GM19240 (cell line): ENCODE data around the gene SLC1A3.
"Not testable (repeated sequence)": the region's sequence is repeated elsewhere in the genome, so short reads cannot be mapped to it uniquely, and the experiment has no call there.

Experiments
- DNase-seq: peaks from one replicate; pipeline ENCODE4 v3.0.0; 2011; ENCODE audit warnings: low spot score; ENCODE audit not compliant: insufficient read length

Gene SLC1A3

DNA sequence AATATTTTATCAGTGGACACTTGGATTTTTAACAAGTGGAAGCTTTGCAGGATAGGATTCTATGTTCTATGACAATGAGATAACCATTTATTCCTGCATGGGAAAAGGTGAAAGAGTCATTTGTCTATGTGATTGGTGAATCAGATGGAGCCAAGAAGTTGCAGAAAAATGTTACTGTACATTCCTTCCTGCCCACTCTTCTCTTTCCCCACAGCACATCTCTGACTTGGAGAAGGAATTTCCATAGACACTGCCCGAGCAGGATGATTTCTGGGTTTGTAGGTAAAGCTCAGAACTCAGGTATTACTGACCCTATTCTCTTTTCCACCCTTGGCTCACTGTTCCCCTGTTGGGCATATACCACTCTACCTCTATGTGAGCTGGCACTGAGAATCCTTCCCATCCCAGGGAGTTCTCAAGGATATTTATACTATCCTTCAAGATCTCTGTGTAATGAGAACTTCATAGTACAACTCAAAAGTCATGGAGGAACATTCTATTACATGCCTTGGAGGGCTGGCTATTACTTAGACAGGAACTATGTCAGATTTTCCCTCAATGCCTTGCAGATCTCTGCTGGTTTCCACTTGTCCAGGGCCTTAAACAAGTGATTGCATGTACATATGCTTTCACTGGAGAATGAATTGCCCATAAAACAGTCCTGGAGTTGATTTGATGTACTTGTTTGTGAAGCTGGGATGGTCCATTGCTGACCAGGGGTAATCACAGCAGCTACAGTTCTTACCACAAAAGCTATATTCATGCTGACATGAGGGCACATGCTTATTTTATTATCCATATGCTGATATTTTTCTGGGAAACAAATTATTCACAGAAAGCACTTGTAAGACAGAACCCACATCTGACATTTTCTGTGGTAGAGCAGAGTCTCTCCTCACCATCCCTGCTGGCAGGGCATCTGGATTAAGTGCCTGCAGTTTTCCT, 24.1 kb downstream of the SLC1A3 start:
- no peak for DNase-seq

DNA sequence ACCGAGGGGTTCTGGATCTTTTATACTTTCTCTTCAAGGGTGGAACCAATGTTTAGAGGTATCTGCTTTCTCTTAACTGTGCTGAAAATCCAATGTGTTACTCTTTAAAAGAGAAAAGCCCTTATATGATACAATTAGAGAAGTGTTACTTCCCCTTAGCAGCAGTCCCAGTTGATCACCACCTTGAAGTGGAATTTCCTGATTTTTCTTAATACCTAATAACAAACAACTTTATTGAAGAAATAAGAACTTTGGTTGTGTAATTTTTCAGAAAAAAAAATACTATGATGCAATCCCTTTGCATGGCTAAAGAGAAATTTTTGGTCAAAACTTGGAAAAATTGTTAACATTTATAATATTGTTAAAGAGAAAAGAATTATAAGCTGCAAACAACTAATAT, 24.7 kb downstream of the SLC1A3 start:
- no peak for DNase-seq

DNA sequence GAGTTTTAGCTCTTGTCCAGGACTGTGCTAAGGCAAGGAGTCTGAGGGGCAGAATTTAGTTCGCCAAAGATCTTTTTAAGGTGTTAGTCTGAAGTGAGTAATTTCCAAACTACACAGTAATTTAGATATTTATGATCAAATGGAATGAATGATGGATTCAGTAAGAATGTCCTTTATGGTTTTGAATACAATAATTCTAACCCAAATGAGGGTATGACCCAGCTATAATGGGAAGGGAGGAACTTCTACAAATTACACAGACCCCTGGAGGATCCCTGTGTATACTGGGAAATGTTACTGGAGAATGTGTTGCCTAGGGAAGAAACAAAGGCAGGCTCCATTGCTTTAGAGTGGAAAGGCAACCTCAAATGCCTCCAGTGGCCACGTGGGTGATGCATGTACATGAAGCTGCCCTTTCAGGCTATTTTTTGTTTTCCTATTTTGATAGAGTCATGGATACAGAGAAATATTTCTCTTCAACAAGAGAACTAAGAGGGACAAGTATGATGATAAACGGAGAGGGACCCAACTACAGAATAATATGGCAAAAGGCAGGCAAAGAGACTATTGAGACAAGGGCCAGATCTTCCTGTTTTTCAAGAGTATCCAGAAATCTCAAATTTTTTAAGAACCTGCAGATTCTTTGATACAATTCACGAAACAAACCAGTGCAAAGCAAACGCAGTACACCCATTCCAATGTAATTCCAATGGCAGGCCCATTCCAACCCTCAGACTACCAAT, 25.4 kb downstream of the SLC1A3 start:
- no peak for DNase-seq

DNA sequence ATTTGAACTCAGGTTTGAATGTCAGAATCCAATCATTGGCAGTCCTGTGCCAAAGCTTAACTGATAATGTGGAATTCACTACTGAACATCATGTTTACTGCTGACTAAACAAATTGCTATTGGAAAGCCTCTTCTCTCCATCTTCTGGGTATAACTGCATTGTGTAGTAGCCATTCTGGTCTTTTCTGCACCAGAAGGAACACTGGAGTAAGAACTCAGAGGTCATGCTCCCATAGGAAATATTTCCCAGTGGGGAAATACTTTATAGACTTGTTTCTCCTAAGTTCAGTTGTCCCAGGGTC, 25.9 kb downstream of the SLC1A3 start:
- DNase-seq, result no peak

DNA sequence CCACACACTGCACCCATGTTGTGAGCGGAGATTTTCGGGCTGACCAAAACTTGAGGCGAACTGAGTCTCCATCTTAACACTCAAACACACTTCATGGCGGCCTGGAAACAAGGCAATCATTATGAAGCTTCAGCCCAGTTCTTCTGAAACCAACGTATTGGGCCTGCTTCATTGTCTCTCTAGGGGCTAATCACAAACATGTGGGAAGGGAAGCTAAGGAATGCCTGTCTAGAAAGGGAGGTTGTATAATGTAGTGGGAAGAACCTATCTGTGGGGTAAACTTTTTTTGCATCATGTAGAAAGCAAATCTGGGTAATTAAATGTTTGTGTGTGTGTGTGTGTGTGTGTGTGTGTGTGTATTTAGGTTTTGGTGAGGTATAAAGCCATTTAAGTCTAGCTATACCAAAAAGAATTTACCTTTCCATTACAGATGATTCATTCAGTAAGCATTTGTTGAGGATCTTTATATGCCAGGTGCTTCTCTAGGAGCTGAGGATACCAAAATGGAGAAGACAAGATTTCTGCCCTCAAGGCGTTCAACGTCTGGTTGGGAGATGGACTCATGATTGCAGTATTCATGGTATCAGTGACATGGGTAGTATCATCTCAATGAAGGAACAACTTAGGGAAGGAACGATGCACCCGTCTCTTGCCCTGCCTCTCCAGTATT, 29.4 kb downstream of the SLC1A3 start:
- DNase-seq, result no peak

DNA sequence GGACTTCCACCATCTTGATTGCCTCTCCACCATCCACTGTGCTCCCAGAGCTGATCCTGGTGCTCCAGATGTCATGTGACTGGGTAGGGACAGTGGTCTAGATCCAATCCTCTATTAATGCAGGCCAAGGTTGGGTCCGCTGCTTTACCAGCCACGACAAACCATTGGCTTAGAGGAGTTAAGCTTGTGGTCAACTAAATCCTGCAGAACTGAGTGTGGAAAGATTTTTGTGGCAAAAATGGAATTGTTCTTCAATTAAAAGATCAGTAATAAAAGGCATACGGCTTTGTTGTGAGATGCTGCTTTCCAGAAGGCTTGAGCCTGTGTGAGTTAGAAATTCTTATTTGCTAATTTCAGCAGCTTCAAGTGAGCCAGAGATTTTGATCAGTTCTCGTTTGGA, 30.7 kb downstream of the SLC1A3 start:
- DNase-seq, result no peak

DNA sequence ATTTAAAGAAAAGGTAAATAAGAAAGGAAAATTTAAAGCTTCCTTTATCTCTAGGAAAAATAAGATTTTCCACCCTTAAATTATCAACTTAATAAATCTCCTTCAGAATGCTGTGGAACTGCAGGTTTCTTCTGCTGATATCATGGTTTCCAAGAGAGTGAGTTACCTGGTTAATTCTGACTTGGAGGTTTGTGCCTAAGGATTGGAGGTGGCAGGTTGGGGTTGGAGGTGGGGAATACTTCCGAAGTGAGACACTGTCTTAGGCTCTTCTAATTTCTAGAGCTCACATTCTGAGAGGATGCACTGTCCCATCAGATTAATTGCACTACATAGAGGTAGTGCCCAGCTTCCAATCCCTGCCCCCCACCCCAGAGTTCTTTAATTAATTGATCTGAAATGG, 31.1 kb downstream of the SLC1A3 start:
- DNase-seq, result no peak

DNA sequence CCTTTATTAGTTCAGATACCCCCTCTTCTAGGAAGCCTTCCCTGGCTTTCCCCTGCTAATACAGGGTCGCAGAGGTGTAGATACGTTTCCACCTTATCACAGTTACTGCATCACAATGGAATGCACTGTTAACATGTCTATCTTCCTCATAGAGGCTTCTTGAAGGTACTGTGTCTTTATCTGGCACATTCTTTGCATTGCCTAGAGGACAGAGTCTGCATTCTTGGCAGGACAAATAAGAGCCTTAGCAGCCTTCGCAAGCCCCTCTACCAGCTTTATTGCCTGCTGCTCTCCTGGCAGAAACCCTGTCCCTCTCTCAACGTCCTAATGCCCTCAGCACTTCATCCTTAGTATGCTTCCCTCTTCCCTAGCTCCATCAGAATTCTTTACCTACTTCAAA, 31.6 kb downstream of the SLC1A3 start:
- no peak for DNase-seq

DNA sequence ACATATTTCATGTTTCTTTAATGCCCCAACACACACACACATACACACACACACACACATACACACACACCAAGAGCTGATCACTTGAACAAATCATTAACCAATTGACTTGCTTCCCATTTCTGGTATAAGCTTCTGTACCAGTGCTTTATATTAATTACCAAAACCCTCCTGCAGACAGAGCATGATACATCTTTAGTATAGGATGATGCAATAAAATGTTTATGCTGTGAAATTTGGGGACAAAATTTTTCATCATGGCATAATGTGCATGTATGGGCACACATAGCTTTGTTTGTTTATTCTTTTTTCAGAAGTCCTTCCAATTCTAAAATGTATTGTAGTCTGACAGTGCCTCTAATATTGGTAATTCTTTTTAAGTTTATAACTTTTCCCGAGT, 34.5 kb downstream of the SLC1A3 start:
- no peak for DNase-seq

DNA sequence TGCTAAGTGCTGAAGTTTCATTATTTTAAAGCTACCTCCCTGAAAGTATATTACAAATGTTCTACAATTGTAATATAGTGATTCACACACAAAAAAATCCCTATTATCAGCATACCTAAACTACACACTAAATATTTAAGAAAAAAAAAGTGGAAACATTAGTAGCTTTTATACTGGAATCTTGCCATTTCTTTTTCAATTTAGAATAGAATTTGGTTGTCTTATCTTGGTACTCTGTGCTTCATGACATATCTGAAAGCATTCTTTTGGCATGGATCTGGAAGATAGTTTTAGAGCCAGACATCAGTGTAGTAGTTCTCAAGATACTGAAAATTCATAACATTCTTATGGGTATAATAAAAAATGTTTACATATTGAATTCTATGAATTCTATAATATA, 35.0 kb downstream of the SLC1A3 start:
- DNase-seq, result no peak

DNA sequence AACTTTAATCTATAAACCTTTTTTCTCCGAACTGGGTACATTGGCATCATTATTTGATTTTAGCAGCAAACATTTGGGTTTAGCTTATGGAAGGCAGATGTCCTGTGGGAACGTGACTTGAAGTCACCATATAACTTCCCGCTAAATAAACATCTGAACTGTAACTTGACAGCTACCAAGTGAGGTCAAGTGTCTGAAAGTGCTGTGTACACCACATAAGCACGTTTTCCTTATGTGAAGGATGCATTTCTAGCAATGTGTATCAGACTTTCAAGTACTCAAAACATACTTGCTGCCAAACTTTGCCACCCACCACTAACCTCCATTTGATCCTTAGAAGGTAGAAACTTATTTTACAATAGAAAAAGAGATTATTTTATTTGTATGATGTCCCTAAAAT, 35.7 kb downstream of the SLC1A3 start:
- DNase-seq, result no peak

DNA sequence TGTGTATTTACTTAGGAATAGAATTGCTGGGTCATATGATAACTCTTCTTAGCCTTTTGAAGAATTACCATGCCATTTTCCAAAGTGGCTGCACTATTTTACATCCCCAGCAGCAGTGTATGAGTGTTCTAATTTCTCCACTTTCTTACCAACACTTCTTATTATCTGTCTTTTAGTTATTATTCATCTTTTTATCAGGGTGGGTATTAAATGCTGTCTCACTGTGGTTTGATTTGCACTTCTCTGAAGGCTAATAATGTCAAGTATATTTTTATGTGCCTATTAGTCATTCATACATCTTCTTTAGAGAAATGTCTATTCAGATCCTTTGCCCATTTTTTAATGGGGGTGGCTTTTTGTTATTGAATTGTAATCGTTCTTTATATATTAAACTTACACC, 36.8 kb downstream of the SLC1A3 start:
- DNase-seq, result no peak

DNA sequence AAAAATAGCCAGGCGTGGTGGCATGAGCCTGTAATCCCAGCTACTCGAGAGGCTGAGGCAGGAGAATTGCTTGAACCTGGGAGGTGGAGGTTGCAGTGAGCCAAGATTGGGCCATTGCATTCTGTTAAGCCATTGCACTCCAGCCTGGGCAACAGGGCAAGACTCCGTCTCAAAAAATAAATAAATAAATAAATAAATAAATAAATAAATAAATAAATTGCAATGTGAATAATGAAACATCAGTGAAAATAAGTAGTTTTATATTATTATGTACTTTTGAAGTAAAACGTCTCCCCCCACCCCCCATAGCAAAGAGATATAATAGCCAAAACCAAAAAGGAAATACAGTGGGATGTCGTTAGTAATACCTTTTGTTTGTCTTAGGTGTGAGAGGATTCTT, 37.4 kb downstream of the SLC1A3 start:
- DNase-seq, result not testable (repeated sequence)

DNA sequence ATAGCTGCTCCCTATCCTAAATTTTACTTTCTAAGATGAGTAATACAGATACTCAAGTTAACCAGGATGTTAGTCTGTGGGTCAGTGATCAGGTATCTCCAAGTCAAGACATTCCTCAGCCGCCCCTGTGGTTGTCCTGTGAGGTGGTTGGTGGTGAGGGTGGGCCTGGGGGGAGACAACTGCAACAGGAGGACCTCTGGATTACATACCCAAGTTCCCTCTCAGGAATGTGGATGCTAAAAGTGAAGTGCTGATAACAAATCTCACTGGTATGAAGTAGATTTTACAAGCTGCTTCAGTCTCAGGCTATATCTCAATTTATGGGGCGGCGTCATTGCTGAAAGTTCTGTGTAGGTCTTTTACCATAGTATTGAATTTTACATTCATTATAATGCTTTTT, 38.3 kb downstream of the SLC1A3 start:
- no peak for DNase-seq

DNA sequence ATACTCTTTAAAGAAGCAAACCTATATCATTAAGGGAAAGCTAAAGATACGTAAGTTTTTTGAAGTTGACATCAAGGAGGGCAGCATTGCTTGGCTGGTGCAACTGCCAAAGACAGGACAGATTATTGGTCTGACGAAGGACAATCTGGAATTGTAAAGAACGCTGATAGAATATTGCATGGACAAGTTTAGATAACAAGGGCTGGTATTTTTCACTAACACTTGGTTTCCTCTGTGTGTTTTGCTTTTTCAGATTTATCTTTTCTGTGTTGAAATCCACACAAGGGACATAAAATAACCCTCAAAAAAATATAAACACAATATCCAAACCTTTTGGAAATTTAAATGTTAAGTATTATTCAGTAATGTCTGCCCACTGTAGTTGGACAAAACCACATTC, 39.7 kb downstream of the SLC1A3 start:
- no peak for DNase-seq

DNA sequence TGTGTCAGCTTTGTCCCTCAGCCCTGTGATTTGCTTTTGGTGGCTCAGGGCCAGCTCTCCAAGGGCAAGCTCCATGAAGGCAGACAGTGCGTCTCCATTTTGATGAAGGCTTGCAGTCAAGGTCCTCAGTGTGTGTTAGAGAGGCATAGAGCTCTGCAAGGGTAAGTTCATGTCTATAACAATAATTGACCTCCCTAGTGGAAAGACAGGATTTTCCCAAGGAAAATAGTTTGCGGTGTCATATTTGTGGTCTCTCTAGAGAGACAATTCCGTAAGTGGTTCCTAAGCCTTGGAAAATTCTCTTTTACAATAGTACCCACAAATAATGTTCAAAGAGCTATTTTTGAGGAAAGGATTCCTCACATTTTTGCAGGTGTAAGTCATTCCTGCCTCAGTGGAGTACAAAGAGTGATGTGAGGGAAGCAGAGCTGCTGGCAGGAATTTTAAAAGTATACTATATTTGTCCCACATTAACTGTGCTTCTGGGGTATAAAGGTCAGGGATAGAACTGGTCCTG, 40.2 kb downstream of the SLC1A3 start:
- DNase-seq, result no peak

DNA sequence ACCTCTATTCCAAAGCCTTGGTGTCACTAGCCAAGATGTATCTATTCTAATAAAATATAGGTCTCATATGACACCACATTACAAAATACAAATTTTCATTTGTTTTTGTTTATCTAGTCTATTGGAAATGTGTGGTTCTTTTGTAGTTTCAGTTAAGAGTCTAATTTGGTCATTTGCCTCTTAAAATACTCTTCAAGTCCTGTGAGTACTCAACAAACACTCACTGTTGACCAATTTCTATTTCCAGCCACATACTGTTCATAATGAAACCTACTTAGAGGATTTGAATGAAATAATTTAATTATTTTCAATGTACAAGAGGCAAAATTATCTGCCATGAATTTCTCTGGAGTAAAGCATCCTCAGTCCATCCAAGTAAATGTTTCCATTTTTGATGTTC, 40.6 kb downstream of the SLC1A3 start:
- DNase-seq, result no peak

DNA sequence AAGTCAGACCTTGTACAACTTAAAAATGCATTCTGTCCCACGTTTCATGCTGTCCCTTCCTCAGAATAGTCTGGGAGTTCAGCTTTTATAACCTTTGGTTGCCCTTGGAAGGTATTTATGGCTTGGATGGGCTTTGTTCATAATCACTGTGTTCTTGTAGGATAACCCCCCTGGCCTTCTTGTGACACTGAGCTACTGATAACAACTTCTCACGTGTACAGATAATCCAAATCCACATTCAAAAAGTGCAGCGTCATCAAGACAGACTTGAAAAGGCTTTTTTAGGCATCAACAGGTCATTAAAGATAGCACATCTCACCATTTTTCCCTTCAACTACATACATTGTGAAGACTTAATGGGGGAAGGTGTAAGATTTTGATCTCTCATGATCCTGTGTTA, 42.0 kb downstream of the SLC1A3 start:
- no peak for DNase-seq

DNA sequence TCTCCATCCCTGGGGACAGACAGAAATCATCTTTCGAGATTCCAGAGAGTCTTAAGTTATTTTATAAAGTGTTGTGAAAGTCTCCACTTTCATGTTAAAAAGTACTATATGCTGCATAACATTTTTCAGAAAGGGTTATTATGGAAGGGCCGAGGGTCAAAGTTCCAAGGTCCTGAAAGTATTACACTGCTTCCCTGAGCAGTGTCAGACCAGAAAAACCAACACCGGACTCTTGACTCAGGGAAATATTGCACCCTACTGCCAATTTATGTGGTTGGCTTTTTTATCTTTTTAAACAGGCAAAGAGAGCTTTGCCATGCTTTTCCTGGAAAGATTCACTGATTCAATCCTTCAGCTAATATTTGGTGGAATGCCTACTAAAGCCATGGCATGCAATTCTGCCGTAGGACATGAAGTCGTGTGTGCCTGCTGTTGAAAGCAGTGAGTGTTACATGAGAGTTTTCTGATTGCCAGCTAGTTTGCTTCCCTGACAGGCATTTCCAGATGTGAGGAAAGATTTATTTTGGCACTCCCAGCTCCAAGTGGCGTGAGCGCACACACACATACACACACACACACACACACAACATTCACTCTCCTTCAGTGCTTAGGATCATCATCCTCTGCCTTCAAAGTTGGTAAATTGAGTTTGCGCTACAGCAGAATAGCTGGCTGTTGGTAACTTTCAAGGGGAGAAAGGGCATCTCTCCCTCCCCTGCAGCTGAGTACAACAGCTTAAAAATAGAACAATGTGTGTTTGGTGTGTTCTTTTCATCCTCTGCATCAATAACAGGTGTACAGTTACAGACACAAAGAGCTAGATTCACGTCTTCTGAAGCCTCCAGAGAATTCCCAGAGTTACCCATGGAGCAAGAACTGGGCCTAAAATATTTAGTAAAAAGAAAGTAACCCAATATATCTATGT, 45.6 kb downstream of the SLC1A3 start:
- DNase-seq, result no peak

DNA sequence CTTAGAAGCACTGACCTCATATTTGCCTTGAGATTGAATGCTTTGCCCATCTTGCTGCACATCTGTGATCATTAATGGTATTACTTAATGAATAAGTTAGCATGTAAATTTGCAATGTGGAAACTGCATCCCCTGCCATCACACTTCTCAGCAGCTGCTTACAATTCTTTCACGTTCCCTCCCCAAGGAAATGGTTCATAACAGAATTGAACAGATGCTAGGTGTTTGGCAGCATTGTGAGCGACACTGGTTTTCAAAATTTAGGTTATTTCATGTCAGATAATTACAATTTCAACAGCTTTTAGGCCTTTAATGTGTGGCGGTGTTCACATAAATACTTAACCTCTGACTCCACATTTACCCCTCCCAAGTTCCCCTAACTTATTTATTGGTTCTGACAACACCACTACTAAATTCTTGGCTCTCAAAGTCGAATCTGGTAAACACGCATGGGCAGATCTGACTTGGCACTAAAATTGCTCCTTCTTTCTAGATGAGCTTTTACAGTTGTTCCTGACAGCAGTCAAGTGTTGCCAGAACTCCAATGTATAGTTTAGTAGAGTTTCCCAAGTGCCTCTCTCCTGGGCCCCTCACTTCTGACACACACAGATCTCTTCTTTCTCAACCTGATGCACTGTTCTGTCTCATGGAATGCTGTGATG, 46.8 kb downstream of the SLC1A3 start:
- DNase-seq, result no peak

DNA sequence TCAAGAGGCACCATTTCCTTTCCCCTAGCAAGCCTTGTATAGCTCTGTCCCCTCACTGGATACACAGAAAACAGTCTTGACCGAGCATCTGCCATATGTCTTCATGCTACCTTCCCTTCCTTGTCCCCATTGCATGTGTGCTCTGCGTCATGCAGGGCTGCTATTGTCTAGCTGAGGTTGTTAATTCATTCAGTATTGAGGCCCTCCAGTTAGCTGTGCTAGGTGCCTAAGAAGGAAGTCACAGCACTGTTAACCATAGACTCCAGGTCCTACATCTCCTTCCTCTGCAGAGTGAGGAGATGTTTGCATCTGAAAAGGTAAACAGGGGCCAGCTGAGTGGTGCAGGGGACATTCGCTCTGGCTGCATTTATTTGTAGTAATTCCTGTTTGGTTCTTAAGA, 48.2 kb downstream of the SLC1A3 start:
- DNase-seq, result no peak
